Adrenal gland (tissue), 12 donors: ENCODE measurements around the gene FRMD3. TPM values are rescaled to one million over a fixed set of nuclear protein-coding genes. Genes with fewer than 3 reads are reported as not detected.

Source experiments
- DNase-seq, 7 donors: peaks; one replicate each; pipeline ENCODE4 v3.0.0-alpha.2; 2019 to 2020
- H3K27ac ChIP-seq, 5 donors: fragments of 200-600 bp; sonication (generic) in 4 of 5; 1 replicate in 3 of 5; 2 replicates in 2 of 5; pipeline versions ENCODE4 v1.5.1 to v1.8.0; 2016 to 2020; ENCODE audit warnings: mild to moderate bottlenecking in 1 of 5
- H3K27me3 ChIP-seq: fragments of 200-600 bp; 2 replicates; pipeline ENCODE4 v1.8.0; 2021
- H3K36me3 ChIP-seq, 2 donors: fragments of 200-600 bp; replicated peaks in 1 of 2; 1 replicate in 1 of 2; 2 replicates in 1 of 2; pipeline versions ENCODE4 v1.5.1 to v1.8.0; 2018 to 2022
- H3K4me1 ChIP-seq, 2 donors: fragments of 200-600 bp; replicated peaks in 1 of 2; 1 replicate in 1 of 2; 2 replicates in 1 of 2; pipeline versions ENCODE4 v1.5.1 to v1.8.0; 2018 to 2021
- H3K4me3 ChIP-seq, 4 donors: fragments of 200-600 bp; sonication (generic) in 3 of 4; one replicate each; pipeline ENCODE4 v1.5.1; 2016 to 2018
- H3K9me3 ChIP-seq, 3 donors: fragments of 200-600 bp; sonication (generic) in 1 of 3; replicated peaks in 1 of 3; 1 replicate in 2 of 3; 2 replicates in 1 of 3; pipeline versions ENCODE4 v1.5.1 to v1.8.0; 2016 to 2021
- CTCF ChIP-seq, 6 experiments: fragments of 450-650 bp in 4 of 6; fragments of 200-600 bp in 2 of 6; sonication (generic) in 1 of 6; IDR thresholded peaks; 1 replicate in 5 of 6; 2 replicates in 1 of 6; pipeline versions ENCODE4 v1.5.1 to v1.8.0; 2016 to 2021; ENCODE audit warnings: antibody characterized with exemption in 6 of 6, mild to moderate bottlenecking in 2 of 6, moderate library complexity in 1 of 6
- POLR2A ChIP-seq, 2 donors: fragments of 450-650 bp; IDR thresholded peaks; one replicate each; pipeline ENCODE4 v1.6.1; 2017; ENCODE audit warnings: antibody characterized with exemption in 2 of 2, mild to moderate bottlenecking in 2 of 2, moderate library complexity in 1 of 2
- WGBS, 4 donors: extraction: QIAGEN DNeasy Blood & Tissue Kit in 2 of 4; methylation state at CpG; one replicate each; pipeline versions ENCODE4 v1.1.5 to v1.1.7; 2013 to 2017; 5-methylcytosine and 5-hydroxymethylcytosine counted together
- intact Hi-C, 2 donors: fragments of 100-400 bp; cut with DNase I; formaldehyde crosslinking; loops; one replicate each; pipeline versions ENCODE4 v1.14.1 to v1.15.0; 2022 to 2023
- polyA plus RNA-seq, 3 donors: library from polyadenylated mRNA; stranded (reverse); fragments of 200-250 nt in 2 of 3; fragments of 350-450 nt in 1 of 3; fragmentation: Illumina TruSeq in 1 of 3; extraction: RNeasy Lipid Tissue Mini Kit (QIAGEN cat#74804) in 1 of 3; gene quantifications; one replicate each; pipeline ENCODE4 v1.2.3, GENCODE V29; 2013 to 2014
- total RNA-seq, 9 donors: library from RNA; depleted of rRNA in 4 of 9; stranded (reverse); fragments of >200 nt in 4 of 9; fragments of 120-200 nt in 1 of 9; fragmentation: NEBNext Ultra II Directional in 1 of 9; extraction: Animal tissue kit (Norgen Biotek cat#: 25700) in 1 of 9; gene quantifications; one replicate each; pipeline versions ENCODE4 v1.1.0 to v1.2.4, GENCODE V29; 2013 to 2023
- donor health status: healthy with polysubstance abuse.
- donor health status: Bipolar disorder and iron deficiency.
- donor health status: DM: yes; HTN: yes; CAD: no.
- donor health status: DM: no; HTN: no; CAD: no.
- donor health status: DM: no; HTN: no; CAD: no.
- donor health status: DM: yes; HTN: yes; CAD: no.

FRMD3 gene
- total and polyA plus RNA-seq, 12 donors, result 1.8 to 32.9 (median 13.6) TPM

GRCh38 chr9:83287021-83287420 lies 251.2 kb downstream of the FRMD3 start:
- TF ChIP-seq POLR2A (IDR thresholded peaks at IDR 0.05) (no peak), CTCF (IDR thresholded peaks at IDR 0.05) (no peak)
- no peak overlapping the region for H3K27ac ChIP-seq
- peaks cover 0 to 5% of the 10 kb centered on the region in 2 donors for H3K4me1 ChIP-seq
- DNase-seq, result no peak
- 89 to 95% (median 89%) methylated on average over 1 of the region's 1 CpG for WGBS, 4 donors
- no peaks in the 10 kb centered on the region for H3K36me3 ChIP-seq
- no peaks in the 10 kb centered on the region for H3K9me3 ChIP-seq
- intact Hi-C loops, result no loop called here
- no peak overlapping the region for H3K4me3 ChIP-seq
- H3K27me3 ChIP-seq, result no peaks in the 10 kb centered on the region

GRCh38 chr9:83285445-83286225 lies 252.6 kb downstream of the FRMD3 start:
- Histone ChIP-seq H3K4me1 (peaks cover 10 to 18% of the 10 kb centered on the region in 2 donors), H3K27ac (no peak overlapping the region), H3K36me3 (no peaks in the 10 kb centered on the region), H3K27me3 (no peaks in the 10 kb centered on the region), H3K4me3 (no peak overlapping the region), H3K9me3 (no peaks in the 10 kb centered on the region)
- no peak for DNase-seq
- intact Hi-C loops, result no loop called here
- 68 to 76% (median 71%) methylated on average over 3 of the region's 3 CpGs for WGBS, 4 donors
- TF ChIP-seq CTCF (IDR thresholded peaks at IDR 0.05), result no peak

- Histone ChIP-seq H3K36me3 (no peaks in the 10 kb centered on the region), H3K9me3 (no peaks in the 10 kb centered on the region), H3K4me3 (no peak overlapping the region), H3K4me1 (peaks cover 13 to 22% of the 10 kb centered on the region in 2 donors), H3K27ac (no peak overlapping the region), H3K27me3 (no peaks in the 10 kb centered on the region)
- intact Hi-C loops, result no loop called here
- no peak for DNase-seq
- TF ChIP-seq CTCF (IDR thresholded peaks at IDR 0.05), result no peak
- no peak for TF ChIP-seq POLR2A (IDR thresholded peaks at IDR 0.05)
- WGBS, 4 donors, result 83 to 94% (median 88%) methylated on average over 5 of the region's 5 CpGs
These were observed 253.5 kb downstream of the FRMD3 start for GRCh38 chr9:83284746-83285145.

- peaks cover 13 to 22% of the 10 kb centered on the region in 2 donors for H3K4me1 ChIP-seq
- no peak for DNase-seq
- no peaks in the 10 kb centered on the region for H3K27me3 ChIP-seq
- whole genome bisulfite sequencing, 4 donors, result 84 to 92% (median 86%) methylated on average over 2 of the region's 2 CpGs
- H3K27ac ChIP-seq, result no peak overlapping the region
- intact Hi-C loops, result no loop called here
- H3K4me3 ChIP-seq, result no peak overlapping the region
- no peaks in the 10 kb centered on the region for H3K36me3 ChIP-seq
- TF ChIP-seq CTCF (IDR thresholded peaks at IDR 0.05) (no peak), POLR2A (IDR thresholded peaks at IDR 0.05) (no peak)
- H3K9me3 ChIP-seq, result no peaks in the 10 kb centered on the region
These were observed 254.7 kb downstream of the FRMD3 start for GRCh38 chr9:83283528-83283927.
